Measurements from ENCODE around the gene GJC1. TPM values are rescaled to one million over a fixed set of nuclear protein-coding genes. Genes with fewer than 3 reads are reported as not detected.

The GJC1 gene
- total RNA-seq, 4 donors from 2014 or later, result 10.6 to 79.4 (median 50.2) TPM

DNA sequence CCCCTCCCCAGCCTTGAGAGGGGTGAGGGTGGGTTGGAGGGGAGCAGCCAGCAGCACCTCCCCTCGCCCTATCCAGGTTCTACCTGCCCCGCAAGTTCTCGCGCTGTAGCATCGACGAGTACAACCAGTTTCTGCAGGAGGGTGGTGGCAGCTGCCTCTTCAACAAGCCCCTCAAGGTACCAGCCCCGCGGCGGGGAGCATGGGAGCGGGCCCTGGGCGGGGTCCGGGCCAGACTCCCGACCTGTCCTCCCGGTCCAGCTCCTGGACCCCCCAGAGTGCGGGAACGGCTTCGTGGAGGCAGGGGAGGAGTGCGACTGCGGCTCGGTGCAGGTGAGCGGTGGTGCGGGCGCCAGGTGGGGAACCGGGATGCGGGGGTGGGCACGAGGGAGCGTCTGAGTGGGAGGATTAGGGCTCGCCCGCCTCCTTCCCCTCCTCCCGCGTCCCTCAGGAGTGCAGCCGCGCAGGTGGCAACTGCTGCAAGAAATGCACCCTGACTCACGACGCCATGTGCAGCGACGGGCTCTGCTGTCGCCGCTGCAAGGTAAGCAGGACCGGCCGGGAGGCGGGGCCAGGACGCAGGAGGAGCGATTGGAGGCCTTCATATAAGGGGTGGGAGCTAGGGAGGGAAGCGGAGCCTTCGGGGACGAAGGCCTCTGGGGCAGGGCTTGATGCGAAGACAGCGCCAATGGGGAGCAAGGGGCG is 54.8 kb downstream of the GJC1 start:
- intact Hi-C loops (cut with DNase I; ENCODE audit: low total_unique reads), result loop anchor here (5.0 kb wide), 1 partner anchor 92 kb away; no protein-coding TSS in a partner anchor
- Histone ChIP-seq H3K36me3 (no peaks in the 10 kb centered on the region), H3K9me3 (no peaks in the 10 kb centered on the region), H3K4me3 (peak overlapping the region; percentile 57 to 70), H3K27ac (peak overlapping the region; percentile 9 to 26), H3K4me1 (peaks cover 0 to 9% of the 10 kb centered on the region in 2 donors), H3K27me3 (no peaks in the 10 kb centered on the region)
- peak in 1 of 2 donors; percentile 98 for DNase-seq
- TF ChIP-seq, protein P1, sequence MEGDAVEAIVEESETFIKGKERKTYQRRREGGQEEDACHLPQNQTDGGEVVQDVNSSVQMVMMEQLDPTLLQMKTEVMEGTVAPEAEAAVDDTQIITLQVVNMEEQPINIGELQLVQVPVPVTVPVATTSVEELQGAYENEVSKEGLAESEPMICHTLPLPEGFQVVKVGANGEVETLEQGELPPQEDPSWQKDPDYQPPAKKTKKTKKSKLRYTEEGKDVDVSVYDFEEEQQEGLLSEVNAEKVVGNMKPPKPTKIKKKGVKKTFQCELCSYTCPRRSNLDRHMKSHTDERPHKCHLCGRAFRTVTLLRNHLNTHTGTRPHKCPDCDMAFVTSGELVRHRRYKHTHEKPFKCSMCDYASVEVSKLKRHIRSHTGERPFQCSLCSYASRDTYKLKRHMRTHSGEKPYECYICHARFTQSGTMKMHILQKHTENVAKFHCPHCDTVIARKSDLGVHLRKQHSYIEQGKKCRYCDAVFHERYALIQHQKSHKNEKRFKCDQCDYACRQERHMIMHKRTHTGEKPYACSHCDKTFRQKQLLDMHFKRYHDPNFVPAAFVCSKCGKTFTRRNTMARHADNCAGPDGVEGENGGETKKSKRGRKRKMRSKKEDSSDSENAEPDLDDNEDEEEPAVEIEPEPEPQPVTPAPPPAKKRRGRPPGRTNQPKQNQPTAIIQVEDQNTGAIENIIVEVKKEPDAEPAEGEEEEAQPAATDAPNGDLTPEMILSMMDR (IDR thresholded peaks at IDR 0.05), result no peak
- TF ChIP-seq POLR2A (IDR thresholded peaks at IDR 0.05), result no peak

DNA sequence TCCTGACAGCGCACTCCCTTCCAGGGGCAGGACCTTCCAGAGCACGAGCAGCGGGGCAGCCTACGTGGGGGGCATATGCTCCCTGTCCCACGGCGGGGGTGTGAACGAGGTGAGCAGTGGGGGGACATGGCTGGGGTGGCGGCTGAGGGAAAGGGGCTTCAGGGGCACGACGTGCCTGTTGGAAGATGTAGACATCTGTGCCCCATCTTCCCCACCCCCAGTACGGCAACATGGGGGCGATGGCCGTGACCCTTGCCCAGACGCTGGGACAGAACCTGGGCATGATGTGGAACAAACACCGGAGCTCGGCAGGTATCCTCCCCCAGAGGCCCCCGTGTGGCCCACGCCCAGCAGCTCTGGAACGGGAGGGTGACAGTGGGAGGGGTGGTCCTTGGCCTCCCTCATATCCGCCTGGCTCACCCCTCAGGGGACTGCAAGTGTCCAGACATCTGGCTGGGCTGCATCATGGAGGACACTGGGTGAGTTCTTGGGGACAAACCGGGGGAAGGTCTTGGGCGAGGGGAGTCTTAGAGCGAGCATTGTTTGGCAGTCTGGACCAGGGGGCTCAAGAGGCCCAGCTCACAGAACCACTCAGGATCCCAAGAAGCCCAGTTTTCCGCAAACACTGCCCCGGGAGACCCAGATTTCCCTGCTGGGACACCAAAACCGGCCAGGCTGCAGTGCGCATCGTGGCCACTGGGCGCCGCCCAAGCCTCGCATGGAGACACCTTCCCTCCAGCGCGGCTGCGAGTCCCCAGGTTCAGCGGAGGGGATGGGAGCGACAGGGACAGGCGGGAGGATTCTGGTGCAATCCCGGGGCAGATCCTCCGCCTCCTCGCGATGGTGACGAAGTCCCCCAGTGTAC is 55.6 kb downstream of the GJC1 start:
- Histone ChIP-seq H3K4me1 (peaks cover 0 to 6% of the 10 kb centered on the region in 2 donors), H3K4me3 (peak overlapping the region; percentile 57 to 70), H3K36me3 (no peaks in the 10 kb centered on the region), H3K9me3 (no peaks in the 10 kb centered on the region), H3K27ac (peak overlapping the region; percentile 9 to 26), H3K27me3 (no peaks in the 10 kb centered on the region)
- intact Hi-C loops (cut with DNase I; ENCODE audit: low total_unique reads), result loop anchor here (5.0 kb wide), 2 partner anchors 93 to 258 kb away; no protein-coding TSS in a partner anchor
- TF ChIP-seq, protein P1 (IDR thresholded peaks at IDR 0.05), result peak; percentile 97 to 100 (median 99)
- TF ChIP-seq POLR2A (IDR thresholded peaks at IDR 0.05), result no peak
- peak; percentile 85 to 88 for DNase-seq

DNA sequence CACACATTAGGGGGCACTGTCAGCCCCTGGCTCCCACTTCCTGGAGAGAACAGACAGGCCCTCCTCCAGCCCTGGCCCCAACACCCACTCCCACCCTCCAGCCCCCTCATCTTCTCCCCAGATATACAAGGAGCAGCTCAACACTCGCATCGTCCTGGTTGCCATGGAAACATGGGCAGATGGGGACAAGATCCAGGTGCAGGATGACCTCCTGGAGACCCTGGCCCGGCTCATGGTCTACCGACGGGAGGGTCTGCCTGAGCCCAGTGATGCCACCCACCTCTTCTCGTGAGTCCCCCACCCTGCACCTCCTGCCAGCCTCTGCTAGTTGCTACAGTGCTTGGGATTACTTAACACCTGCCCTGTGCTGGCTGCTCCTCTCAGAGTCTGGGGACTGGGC is 56.9 kb downstream of the GJC1 start:
- H3K4me3 ChIP-seq, result no peak overlapping the region
- no peak for TF ChIP-seq POLR2A (IDR thresholded peaks at IDR 0.05)
- TF ChIP-seq, protein P1 (IDR thresholded peaks at IDR 0.05), result no peak
- H3K4me1 ChIP-seq, result peaks cover 0 to 5% of the 10 kb centered on the region in 2 donors
- H3K36me3 ChIP-seq, result no peaks in the 10 kb centered on the region
- H3K9me3 ChIP-seq, result no peaks in the 10 kb centered on the region
- DNase-seq, result no peak
- intact Hi-C loops (cut with DNase I; ENCODE audit: low total_unique reads), result loop anchor here (5.0 kb wide), 1 partner anchor 259 kb away; no protein-coding TSS in a partner anchor
- H3K27me3 ChIP-seq, result no peaks in the 10 kb centered on the region
- H3K27ac ChIP-seq, result no peak overlapping the region

DNA sequence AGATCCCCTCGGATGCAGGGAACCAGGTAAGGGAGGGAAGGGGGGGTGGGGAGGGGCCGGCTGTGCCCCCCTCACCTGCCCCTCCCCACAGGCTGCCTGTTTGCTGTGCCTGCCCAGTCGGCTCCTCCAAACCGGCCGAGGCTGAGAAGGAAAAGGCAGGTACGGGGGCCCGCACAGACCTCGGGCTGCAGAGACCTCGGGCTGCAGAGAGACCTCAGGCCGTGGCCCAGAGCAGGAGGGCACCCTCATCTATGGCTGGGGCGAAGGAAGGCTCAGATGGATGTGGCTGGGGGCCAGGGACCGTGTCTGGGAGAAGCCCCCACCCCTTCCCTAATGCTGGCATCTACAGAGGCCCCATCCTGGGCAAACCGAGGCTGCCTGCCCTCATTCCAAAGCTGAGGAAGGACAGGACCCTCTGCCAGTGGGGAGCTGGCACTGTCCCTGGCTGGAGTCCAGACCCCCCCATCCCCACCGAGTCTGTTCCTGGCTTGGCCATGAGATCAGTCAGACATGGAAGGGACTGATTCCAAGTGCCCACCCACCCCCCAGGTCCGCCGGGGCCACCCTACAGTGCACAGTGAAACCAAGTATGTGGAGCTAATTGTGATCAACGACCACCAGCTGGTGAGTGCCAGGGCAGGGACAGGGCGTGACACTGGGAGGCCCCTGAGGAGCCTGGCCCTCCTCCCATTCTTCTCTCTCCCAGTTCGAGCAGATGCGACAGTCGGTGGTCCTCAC is 57.6 kb downstream of the GJC1 start:
- H3K36me3 ChIP-seq, result no peaks in the 10 kb centered on the region
- DNase-seq, result no peak
- TF ChIP-seq, protein P1 (IDR thresholded peaks at IDR 0.05), result no peak
- no peak overlapping the region for H3K4me3 ChIP-seq
- H3K27me3 ChIP-seq, result no peaks in the 10 kb centered on the region
- no peak overlapping the region for H3K27ac ChIP-seq
- H3K9me3 ChIP-seq, result no peaks in the 10 kb centered on the region
- intact Hi-C loops (cut with DNase I; ENCODE audit: low total_unique reads), result loop anchor here (5.0 kb wide), 1 partner anchor 260 kb away; no protein-coding TSS in a partner anchor
- peaks cover 0 to 5% of the 10 kb centered on the region in 2 donors for H3K4me1 ChIP-seq
